ENCODE measurements around the gene RNF212.

Gene RNF212

DNA sequence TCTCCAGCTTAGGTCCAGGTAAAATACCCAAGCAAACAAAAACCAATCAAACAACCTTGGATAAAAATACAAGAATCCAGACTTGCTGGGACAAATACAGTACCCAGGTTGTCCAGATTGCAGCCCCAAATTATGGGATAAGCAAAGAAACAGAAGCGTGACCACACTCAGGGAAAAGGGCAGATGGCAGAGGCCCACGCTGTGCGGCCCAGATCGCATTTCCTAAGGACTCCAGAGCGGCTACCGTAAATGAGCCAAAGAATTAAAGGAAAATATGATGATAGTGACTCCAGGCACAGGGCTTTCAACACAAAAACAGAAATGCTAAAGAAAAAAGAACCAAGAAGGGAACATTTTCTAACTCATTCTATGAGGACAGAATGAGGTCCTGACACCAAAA lies 51.6 kb downstream of the RNF212 start:
- DNase-seq (ENCODE audit: low spot score), result no peak
- TF ChIP-seq, protein P1, sequence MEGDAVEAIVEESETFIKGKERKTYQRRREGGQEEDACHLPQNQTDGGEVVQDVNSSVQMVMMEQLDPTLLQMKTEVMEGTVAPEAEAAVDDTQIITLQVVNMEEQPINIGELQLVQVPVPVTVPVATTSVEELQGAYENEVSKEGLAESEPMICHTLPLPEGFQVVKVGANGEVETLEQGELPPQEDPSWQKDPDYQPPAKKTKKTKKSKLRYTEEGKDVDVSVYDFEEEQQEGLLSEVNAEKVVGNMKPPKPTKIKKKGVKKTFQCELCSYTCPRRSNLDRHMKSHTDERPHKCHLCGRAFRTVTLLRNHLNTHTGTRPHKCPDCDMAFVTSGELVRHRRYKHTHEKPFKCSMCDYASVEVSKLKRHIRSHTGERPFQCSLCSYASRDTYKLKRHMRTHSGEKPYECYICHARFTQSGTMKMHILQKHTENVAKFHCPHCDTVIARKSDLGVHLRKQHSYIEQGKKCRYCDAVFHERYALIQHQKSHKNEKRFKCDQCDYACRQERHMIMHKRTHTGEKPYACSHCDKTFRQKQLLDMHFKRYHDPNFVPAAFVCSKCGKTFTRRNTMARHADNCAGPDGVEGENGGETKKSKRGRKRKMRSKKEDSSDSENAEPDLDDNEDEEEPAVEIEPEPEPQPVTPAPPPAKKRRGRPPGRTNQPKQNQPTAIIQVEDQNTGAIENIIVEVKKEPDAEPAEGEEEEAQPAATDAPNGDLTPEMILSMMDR (IDR thresholded peaks at IDR 0.05; ENCODE audit: extremely low read depth, missing control alignments), result no peak

GRCh38 chr4:1061056-1061700 lies 52.2 kb downstream of the RNF212 start:
- DNase-seq (ENCODE audit: low spot score), result no peak
- TF ChIP-seq, protein P1 (IDR thresholded peaks at IDR 0.05; ENCODE audit: extremely low read depth, missing control alignments), result no peak

- TF ChIP-seq, protein P1 (IDR thresholded peaks at IDR 0.05; ENCODE audit: extremely low read depth, missing control alignments), result no peak
These were observed 52.7 kb downstream of the RNF212 start for GRCh38 chr4:1060621-1061020.

DNA sequence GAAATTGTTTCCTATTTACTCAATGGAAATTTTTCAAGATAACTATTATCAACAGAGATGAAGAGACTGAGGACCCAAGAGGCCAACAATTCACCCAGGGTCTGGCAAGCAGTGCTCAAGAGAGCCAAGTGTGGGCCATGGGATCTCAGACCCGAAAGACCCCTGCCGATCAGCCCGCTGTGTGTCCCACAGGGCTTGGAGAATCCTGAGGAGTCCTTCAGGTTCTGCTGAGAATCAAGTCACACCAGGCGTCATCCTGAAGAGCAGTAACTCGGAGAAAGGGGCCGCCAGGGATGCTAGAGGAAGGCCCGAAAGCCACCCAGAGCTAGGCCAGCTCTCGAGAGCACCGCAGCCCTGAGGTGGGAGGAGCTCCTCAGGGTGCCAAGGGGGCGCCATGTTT lies 53.2 kb downstream of the RNF212 start:
- no peak for DNase-seq (ENCODE audit: low spot score)
- TF ChIP-seq, protein P1 (IDR thresholded peaks at IDR 0.05; ENCODE audit: extremely low read depth, missing control alignments), result no peak

More at GRCh38 chr4:1060621-1061020, 52.7 kb downstream of the RNF212 start:
- DNase-seq (ENCODE audit: low spot score), result no peak

DNA sequence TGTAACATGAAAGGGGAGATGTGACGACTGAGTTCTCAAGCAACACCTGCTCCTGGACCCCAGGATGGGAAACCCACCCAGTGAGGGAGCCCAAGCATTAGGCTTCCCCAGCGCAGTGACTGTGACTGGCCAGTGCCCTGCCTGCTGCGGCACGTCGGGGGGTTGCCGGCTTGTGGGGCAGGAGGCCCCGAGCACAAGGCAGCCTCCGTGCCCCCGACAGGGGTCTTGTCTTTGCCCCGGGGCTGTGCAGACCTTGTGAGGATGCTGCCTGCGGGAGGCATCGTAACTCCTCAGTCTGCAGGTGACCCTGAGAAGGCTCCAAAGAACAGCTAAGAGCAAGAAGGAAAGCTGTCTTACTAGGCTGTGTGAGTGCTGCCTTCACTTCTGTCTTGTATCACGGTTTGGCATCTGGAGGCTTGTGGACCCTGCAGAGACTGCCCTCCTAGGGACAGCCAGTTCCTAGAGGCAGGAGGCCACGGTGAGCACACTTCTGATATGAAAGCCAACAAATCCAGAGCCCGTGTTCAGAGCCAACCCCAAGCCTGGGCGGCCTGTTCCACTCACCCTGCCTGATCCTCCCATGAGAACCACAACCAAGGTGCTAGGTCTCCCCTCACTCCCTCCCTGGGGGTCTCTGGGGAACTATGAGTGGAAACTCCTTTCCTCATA lies 54.2 kb downstream of the RNF212 start:
- TF ChIP-seq, protein P1 (IDR thresholded peaks at IDR 0.05; ENCODE audit: extremely low read depth, missing control alignments), result no peak
- DNase-seq (ENCODE audit: low spot score), result no peak

DNA sequence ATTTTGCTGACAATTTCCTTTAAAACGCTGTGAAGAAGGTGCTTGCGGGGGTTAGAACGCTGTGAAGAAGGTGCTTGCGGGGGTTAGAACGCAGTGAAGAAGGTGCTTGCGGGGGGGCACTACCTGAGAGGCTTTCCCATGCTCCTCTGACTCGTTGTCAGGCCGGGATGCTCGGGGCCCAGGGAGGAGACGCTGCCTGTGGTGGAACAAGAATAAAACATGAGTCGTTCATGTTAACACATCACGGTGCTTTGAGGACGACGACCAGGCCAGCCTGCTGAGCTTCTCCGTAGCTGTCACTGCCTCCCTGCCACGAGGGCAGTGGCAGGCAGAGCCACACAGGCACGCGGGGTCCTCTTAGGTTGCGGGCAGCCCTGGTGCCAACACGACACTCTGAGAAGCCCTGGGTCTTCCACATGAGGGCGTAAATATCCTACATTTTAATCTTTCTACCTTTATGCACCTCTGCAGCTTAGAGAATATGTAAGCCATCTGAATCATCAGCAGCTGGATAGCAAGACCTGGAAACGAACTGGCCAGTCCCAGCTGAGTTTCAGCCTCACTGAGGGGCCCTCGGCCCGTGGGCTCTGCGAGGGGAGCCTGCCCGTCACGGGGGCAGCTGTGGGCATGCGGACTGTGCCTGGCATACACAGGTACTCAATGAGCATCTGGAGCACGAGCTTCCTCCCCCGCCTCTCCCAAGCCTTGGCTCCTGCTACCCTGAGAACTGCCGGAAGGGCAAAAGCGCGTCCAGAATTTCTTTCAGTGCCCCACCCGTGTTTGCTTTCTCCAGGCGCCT lies 55.0 kb downstream of the RNF212 start:
- TF ChIP-seq, protein P1 (IDR thresholded peaks at IDR 0.05; ENCODE audit: extremely low read depth, missing control alignments), result no peak
- DNase-seq (ENCODE audit: low spot score), result no peak

- DNase-seq (ENCODE audit: low spot score), result no peak
- TF ChIP-seq, protein P1 (IDR thresholded peaks at IDR 0.05; ENCODE audit: extremely low read depth, missing control alignments), result no peak
These were observed 56.0 kb downstream of the RNF212 start for GRCh38 chr4:1057403-1057745.
